HG02852 (cell line): ENCODE results near the gene PEPD.

Experiments used
- ATAC-seq: cut with Tn5 transposase; IDR thresholded peaks from one replicate; pipeline ENCODE4 v1.9.1; 2021; ENCODE audit warnings: mild to moderate bottlenecking, moderate library complexity; ENCODE audit not compliant: unreplicated experiment

Gene PEPD

GRCh38 chr19:33373453-33374235 lies 147.9 kb downstream of the PEPD start, which contains the start of gene CEBPG:
CEBPG (plus strand) TSS chr19:33373709; CDS start chr19:33379240, 5,531 bp downstream.
- ATAC-seq, result peak; percentile 84

- no peak for ATAC-seq
Observed at GRCh38 chr19:33370783-33371182, 150.8 kb downstream of the PEPD start.

GRCh38 chr19:33368074-33368864 lies 153.3 kb downstream of the PEPD start:
- ATAC-seq, result no peak

- no peak for ATAC-seq
Observed at GRCh38 chr19:33366897-33367296, 154.7 kb downstream of the PEPD start.

- no peak for ATAC-seq
Observed at GRCh38 chr19:33366127-33366526, 155.5 kb downstream of the PEPD start.

- ATAC-seq, result no peak
Observed at GRCh38 chr19:33365691-33366090, 155.9 kb downstream of the PEPD start.

GRCh38 chr19:33363476-33363875 lies 158.1 kb downstream of the PEPD start:
- ATAC-seq, result no peak

DNA sequence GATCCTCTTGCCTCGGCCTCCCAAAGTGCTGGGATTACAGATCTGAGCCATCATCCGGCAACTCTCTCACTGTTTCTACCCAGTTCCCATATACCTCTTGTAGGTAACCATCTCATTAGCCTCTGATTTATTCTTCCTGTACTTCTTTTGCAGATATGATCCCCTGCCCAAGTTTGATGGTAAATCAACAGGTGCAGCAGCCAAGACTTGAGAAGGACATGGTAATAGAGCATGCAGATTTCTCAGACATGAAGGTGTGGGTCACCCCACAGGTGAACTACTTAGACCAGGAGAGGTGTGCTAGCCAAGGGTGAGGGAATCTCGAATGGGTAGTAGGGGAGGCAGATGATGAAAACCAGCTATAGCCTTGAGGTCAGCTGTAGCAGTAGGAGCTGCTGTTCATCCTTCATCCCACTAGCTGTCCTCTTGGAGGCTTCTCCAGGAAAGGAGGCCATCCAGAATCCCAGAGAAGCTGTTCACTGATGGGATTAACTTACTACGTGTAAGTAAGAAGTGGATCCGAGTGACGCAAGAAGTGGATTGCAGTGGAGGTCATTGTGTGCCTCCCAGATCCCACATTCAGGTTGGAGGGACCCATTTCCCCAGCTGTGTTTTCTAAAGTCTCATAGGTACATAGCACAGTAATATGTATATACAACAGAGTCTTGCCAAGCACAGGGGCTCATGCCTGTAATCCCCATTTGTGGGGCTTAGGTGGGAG lies 158.9 kb downstream of the PEPD start:
- no peak for ATAC-seq

- ATAC-seq, result no peak
Observed at GRCh38 chr19:33359581-33359980, 162.0 kb downstream of the PEPD start.

DNA sequence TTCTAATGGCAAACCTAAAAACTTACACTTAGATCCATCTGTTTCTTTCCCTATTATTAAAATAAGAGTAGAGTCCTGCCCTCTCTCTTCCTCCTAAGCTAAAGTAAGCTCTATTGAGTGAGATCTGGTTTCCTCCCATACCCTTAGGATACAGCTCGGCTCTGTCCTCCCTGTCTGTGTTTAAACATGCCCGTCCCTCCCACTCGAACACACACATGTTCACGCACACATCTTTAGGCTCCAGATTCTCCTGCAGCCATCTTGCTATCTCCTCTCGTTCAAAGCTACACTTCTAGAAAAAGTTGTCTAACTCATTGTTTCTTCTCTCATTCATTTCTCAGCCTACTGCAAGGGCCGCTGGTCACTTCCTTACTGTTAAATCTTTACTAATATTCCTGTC lies 163.2 kb downstream of the PEPD start:
- ATAC-seq, result no peak

GRCh38 chr19:33357556-33357955 lies 164.0 kb downstream of the PEPD start:
- ATAC-seq, result no peak

GRCh38 chr19:33355535-33355934 lies 166.1 kb downstream of the PEPD start:
- no peak for ATAC-seq

DNA sequence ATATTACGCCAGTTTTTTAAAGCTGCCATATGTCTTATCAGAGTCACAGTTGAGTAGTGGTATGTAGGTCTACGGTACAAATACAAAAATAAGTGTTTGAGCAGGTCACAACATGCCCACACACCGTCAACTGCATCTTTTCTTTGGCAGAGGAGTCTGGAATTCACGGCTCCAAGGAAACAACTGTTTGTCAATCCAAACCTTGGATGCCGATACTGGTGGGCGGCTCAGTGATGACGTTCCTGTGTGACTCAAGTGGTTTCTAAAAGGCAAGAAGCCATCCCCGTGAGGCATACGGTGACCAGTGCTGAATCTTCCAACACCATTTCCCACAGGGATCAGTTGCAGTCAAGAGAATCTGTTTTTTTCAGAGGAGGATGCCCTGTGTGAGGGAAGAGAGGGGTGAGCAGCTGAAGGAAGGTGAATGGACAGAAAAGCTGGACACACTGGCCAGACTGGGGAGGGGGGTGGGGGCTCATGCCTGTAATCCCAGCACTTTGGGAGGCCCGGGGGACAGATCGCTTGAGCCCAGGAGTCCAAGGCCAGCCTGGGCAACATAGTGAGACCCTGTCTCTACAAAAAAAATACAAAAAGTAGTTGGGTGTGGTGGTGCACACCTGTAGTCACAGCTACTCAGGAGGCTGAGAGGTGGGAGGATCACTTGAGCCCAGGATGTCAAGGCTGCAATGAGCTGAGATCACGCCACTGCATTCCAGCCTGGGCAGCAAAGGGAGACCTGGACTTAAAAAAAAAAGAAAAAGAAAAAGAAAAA lies 170.9 kb downstream of the PEPD start:
- ATAC-seq, result no peak

DNA sequence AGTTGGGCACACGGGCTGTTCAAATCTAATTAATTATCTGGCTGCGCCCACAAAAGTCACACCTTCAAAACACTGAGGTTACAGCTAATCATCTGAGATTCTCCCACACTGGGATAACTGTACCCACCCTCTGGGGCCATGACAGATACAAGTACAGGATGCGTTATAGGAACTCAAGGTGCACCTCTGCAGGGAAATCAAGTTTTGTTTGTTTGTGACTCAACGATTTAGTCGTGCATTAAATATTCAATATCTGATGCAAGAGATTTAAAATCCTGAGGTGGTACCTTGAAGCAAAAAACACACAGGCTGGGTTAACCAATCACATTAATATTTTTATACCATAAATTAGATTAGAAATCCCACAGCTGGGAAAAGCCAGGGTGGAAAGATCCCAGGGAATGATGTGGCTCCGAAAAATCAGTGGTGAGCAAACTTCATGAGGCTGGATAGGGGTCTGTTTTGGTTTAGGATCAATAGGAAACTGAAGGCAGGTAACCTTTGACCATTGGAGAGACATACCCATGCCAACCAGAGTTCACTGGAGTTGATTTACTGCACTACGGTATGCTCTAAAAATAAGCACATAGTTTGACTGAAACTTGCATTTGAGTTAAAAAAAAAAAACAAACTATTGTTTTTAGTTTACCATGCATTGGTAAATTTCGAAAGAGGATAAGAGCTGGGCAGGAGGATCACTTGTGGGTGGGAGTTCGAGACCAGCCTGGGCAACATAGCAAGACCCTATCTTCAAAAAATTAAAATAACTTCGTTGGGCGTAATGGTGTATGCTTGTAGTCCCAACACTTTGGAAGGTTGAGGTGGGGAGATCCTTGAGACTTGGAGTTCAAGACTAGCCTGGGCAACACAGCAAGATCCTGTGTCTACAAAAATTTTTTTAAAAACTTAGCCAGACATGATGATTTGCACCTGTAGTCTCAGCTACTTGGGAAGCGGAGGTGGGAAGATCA lies 172.0 kb downstream of the PEPD start:
- no peak for ATAC-seq

- no peak for ATAC-seq
Observed at GRCh38 chr19:33348301-33349010, 173.1 kb downstream of the PEPD start.

- ATAC-seq, result no peak
Observed at GRCh38 chr19:33347300-33347699, 174.3 kb downstream of the PEPD start.

DNA sequence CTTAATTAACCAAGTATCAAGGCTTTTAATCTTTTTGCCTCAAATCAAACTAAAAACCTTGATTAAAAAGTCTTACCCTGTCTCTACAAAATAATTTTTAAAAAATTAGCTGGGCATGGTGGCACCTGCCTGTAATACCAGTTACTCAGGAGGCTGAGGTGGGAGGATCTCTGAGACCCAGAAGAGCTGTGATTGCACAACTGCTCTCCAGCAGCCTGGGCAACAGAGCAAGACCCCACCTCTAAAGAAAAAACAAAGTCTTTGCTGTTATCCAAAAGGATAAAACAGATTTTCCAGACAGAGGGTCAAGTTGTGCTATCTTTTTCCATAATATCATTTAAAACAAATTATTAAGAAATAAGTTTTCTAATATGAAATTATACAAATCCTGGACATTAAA lies 174.9 kb downstream of the PEPD start:
- no peak for ATAC-seq

- no peak for ATAC-seq
Observed at GRCh38 chr19:33345163-33345562, 176.4 kb downstream of the PEPD start.

- ATAC-seq, result no peak
Observed at GRCh38 chr19:33344573-33344925, 177.0 kb downstream of the PEPD start.
